Liver (tissue), 3 donors: Measurements from ENCODE around the gene PEX11G.

Experiments used
- CTCF ChIP-seq: fragments of 150-350 bp; IDR thresholded peaks from 2 replicates; pipeline ENCODE4 v1.5.1; 2017; ENCODE audit warnings: improper control_type of control experiment, low read depth, low read length; ENCODE audit not compliant: missing input control
- GABPA ChIP-seq, 2 donors: IDR thresholded peaks in 1 of 2; conservative IDR thresholded peaks in 1 of 2; 2 replicates each; pipeline ENCODE4 v1.6.1; 2016; ENCODE audit warnings: antibody characterized with exemption in 2 of 2, mild to moderate bottlenecking in 1 of 2, moderate library complexity in 1 of 2
- HNF4A ChIP-seq, 2 donors: conservative IDR thresholded peaks; 2 replicates each; pipeline ENCODE4 v1.6.1; 2016; ENCODE audit warnings: antibody characterized with exemption in 2 of 2, mild to moderate bottlenecking in 2 of 2
- SP1 ChIP-seq: IDR thresholded peaks from 2 replicates; pipeline ENCODE4 v1.6.1; 2018; ENCODE audit warnings: antibody characterized with exemption, mild to moderate bottlenecking
- donor health status: healthy.
- donor health status: healthy.

- TF ChIP-seq CTCF (no peak), HNF4A (conservative IDR thresholded peaks at IDR 0.05) (no peak), GABPA (IDR thresholded peaks at IDR 0.05 in 1 of 2, conservative IDR thresholded peaks at IDR 0.05 in 1 of 2) (no peak), SP1 (no peak)
These were observed 17.0 kb upstream of the PEX11G start for GRCh38 chr19:7505682-7506384.
